A375 (cell line): ENCODE data around the gene RNASE13. TPM values are rescaled to one million over a fixed set of nuclear protein-coding genes. Genes with fewer than 3 reads are reported as not detected.

Source experiments
- total RNA-seq: library from RNA; depleted of rRNA; stranded (reverse); fragments of >200 nt; shearing (Covaris generic); gene quantifications from 2 replicates; pipeline ENCODE4 v1.2.3, GENCODE V29; 2014; rRNA removed

The RNASE13 gene
- not detected in 2 replicates for total RNA-seq

GRCh38 chr14:21034707-21035106 is at the start of gene RNASE13:
TSS of gene RNASE13 (minus strand) at chr14:21034807. CDS start at chr14:21034288, 519 bp downstream.

GRCh38 chr14:21070083-21070609 is 35.5 kb upstream of the RNASE13 start, which contains the start of gene ARHGEF40:
TSS of gene ARHGEF40 (plus strand) at chr14:21070304. CDS start at chr14:21070397, 93 bp downstream.

GRCh38 chr14:21057803-21058675 is 23.4 kb upstream of the RNASE13 start, which contains the start of gene RNASE8:
TSS of gene RNASE8 (plus strand) at chr14:21057822. CDS start at chr14:21057893, 71 bp downstream.

GRCh38 chr14:21041676-21042433 is 7.2 kb upstream of the RNASE13 start, which contains the start of gene RNASE7:
TSS of gene RNASE7 (plus strand) at chr14:21042362. CDS start at chr14:21042993, 631 bp downstream.

GRCh38 chr14:21029917-21030316 is 4.7 kb downstream of the RNASE13 start, which contains the start of gene TPPP2:
TSS of gene TPPP2 (plus strand) at chr14:21030217. CDS start at chr14:21030582, 365 bp downstream.

GRCh38 chr14:21024585-21025370 is 9.8 kb downstream of the RNASE13 start, which contains the start of gene NDRG2:
TSS of gene NDRG2 (minus strand) at chr14:21025061. CDS start at chr14:21023315, 1,746 bp downstream.

GRCh38 chr14:20998674-20999366 is 35.8 kb downstream of the RNASE13 start, which contains the start of gene SLC39A2:
TSS of gene SLC39A2 (plus strand) at chr14:20999293. CDS start at chr14:20999447, 154 bp downstream.

GRCh38 chr14:20989787-20990600 is 44.6 kb downstream of the RNASE13 start, which contains the start of gene METTL17:
TSS of gene METTL17 (plus strand) at chr14:20989980. CDS start at chr14:20990003, 23 bp downstream.

Other genes with a start within 250 kb of the RNASE13 start
- not detected in 2 replicates for gene RNASE1, start 232.0 kb downstream of the RNASE13 start, total RNA-seq
- not detected in 2 replicates for gene RNASE3, start 143.4 kb downstream of the RNASE13 start, total RNA-seq
- not detected in 2 replicates for gene RNASE2, start 79.3 kb downstream of the RNASE13 start, total RNA-seq
- 77.0 and 88.5 TPM in 2 replicates for gene METTL17, start 44.8 kb downstream of the RNASE13 start, total RNA-seq
- gene SLC39A2, start 35.5 kb downstream of the RNASE13 start, total RNA-seq, result not detected in 2 replicates
- 3.4 and 4.2 TPM in 2 replicates for gene NDRG2, start 9.7 kb downstream of the RNASE13 start, total RNA-seq
- not detected in 2 replicates for gene TPPP2, start 4.6 kb downstream of the RNASE13 start, total RNA-seq
- not detected in 2 replicates for gene RNASE7, start 7.6 kb upstream of the RNASE13 start, total RNA-seq
- gene RNASE8, start 23.0 kb upstream of the RNASE13 start, total RNA-seq, result not detected in 2 replicates
- gene ARHGEF40, start 35.5 kb upstream of the RNASE13 start, total RNA-seq, result 25.5 and 27.5 TPM in 2 replicates
- gene ZNF219, start 63.8 kb upstream of the RNASE13 start, total RNA-seq, result 4.4 and 7.0 TPM in 2 replicates
- 0.53 TPM in 1 of 2 replicates, not detected in the other for gene TMEM253, start 66.3 kb upstream of the RNASE13 start, total RNA-seq
- not detected in 2 replicates for gene OR5AU1, start 121.3 kb upstream of the RNASE13 start, total RNA-seq
- 780 and 859 TPM in 2 replicates for gene HNRNPC, start 234.6 kb upstream of the RNASE13 start, total RNA-seq
- gene RPGRIP1, start 245.3 kb upstream of the RNASE13 start, total RNA-seq, result not detected in 2 replicates